NCI-H2107 treated with DMSO at 0.1 percent for 48 hours (cell line): ENCODE data around the gene TRIM65.

Experiments used
- DNase-seq: peaks from one replicate; lab custom pipeline; 2025; ENCODE audit not compliant: unreplicated experiment; lab: John Stamatoyannopoulos, UW

The TRIM65 gene, protein sequence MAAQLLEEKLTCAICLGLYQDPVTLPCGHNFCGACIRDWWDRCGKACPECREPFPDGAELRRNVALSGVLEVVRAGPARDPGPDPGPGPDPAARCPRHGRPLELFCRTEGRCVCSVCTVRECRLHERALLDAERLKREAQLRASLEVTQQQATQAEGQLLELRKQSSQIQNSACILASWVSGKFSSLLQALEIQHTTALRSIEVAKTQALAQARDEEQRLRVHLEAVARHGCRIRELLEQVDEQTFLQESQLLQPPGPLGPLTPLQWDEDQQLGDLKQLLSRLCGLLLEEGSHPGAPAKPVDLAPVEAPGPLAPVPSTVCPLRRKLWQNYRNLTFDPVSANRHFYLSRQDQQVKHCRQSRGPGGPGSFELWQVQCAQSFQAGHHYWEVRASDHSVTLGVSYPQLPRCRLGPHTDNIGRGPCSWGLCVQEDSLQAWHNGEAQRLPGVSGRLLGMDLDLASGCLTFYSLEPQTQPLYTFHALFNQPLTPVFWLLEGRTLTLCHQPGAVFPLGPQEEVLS

DNA sequence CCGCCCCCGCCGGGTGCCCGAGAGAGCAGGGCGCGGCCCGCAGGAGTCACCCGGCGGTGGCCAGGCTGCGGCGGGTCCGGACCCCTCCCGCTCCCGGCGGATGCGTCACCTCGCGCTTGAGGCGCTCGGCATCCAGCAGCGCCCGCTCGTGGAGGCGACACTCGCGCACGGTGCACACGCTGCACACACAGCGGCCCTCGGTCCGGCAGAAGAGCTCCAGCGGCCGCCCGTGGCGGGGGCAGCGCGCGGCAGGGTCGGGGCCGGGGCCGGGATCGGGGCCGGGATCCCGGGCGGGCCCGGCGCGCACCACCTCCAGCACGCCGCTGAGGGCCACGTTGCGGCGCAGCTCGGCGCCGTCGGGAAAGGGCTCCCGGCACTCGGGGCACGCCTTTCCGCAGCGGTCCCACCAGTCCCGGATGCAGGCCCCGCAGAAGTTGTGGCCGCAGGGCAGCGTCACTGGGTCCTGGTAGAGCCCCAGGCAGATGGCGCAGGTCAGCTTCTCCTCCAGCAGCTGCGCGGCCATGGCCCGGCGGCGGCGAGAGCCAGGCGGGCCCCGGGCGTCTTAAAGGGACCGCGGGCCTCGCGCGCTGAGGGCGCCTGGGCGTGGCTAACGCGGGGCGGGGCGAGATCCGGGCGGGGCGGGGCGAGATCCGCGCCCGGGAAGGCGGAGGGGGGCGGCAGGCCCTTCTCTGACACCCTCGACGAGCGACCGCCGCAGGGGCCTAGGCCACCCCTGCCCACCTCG lies at the start of gene TRIM65:
TRIM65 (minus strand) TSS at position 537 of the 745 bp plus-strand sequence; CDS start at position 523, 14 bp downstream.
- no peak for DNase-seq

DNA sequence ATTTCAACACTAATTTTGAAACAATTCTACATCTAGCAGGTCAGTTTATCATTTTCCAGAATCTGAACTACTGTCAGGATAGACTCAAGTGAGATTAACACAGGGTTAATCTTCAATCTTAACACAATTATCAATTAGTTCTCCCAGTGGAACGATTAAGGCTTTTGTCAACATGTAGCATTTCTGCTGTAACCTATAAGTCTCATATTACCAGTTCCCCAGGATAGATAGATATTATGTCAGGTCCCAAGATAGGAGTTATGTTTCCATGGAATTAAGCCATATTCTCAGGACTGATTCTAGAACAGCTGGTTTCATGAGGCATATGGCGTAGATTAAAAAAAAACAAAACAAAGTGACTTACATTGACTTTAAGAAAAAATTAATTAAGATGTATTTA lies 48.5 kb upstream of the TRIM65 start:
- peak; percentile 4 for DNase-seq

DNA sequence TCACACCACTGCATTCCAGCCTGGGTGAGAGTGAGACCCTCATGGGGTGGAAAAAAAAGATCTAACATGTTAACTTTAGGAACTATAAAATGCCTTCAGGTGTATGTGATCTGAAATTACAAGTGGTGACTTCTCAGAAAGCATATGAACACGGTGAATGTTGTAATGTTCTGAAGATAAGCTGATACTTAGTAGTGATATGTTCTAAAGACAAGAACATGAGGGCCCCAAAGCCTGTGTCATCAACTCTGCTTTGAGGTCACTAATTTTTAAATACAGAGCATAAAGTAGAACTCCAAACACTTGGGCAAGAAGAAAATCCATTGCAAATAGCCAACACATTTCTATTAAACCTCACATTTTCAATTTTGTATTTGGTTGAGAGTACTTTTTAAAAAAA lies 46.7 kb upstream of the TRIM65 start:
- no peak for DNase-seq

DNA sequence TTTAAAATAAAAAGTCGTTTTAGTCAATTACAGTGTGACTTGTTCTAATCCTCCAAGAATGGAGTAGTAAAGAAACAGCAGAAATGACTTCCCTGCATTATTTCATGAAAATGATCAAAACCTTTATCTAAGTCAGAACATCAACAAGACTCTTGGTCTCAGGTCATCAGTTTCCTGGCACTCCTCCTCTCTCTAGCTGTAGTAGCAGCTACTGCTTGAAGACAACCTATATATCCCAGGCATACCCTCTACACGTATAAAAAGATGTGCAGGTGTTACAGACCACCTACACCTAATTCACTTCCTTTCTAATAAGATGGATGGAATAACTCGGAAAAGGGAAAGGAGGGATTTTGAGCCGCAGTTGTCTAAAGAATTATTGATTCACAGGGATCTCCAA lies 45.7 kb upstream of the TRIM65 start:
- DNase-seq: no peak

DNA sequence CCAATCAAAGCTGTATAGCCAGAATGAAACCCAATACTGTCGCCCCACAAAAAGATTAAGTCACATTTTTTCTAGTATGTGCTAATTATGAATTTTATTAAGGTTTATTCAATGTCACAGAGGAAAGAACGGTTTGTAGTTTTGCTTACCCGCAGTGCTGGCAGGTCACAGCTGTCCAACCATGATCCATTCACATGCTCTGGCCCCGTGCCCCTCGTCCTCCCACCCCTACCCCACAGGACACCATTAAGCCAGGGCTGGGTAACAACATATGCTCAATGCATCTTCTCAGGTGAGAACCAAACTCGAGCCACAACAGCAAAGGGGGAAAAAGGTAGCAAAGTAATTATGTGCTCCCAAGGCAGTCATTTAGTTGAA lies 44.7 kb upstream of the TRIM65 start:
- DNase-seq: no peak

DNA sequence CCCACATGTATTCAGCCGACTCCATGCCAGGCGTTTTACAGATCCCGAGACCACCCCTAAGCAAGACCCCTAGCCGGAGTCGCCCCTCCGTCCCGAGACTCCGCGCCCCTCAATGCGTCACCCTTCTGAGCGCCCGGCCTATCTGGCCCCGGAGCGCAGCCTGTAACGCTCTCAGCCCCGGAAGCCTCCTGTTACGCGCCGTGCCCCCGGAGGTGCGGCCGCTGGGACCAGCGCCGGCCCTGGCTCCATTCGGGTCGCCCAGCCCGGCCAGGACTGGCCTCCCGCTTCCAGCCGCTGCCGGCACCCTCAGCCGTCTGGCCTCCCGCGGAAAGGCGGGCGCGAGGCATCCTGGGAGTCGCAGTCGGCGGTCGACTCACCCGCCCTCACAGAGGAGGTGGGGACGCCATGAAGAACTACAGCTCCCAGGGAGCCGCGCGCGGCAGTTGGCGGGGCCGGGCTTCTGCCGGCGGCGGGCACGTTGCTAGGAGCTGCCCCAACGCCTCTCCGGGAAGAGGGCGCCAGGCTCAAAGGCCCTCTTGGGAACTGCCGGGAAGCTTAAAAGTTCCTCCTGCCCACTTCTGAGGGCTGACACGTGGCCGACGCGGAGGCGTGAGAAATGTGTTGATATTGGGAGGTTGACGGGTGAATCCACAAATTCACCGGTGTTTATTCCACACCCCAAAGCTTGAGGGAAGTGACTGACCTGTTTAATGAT lies 44.1 kb upstream of the TRIM65 start, which contains the start of gene FBF1:
FBF1 (minus strand) TSS at position 316 of the 715 bp plus-strand sequence. CDS start 2,893 bp downstream, outside the sequence.
- peak; percentile 87 for DNase-seq

DNA sequence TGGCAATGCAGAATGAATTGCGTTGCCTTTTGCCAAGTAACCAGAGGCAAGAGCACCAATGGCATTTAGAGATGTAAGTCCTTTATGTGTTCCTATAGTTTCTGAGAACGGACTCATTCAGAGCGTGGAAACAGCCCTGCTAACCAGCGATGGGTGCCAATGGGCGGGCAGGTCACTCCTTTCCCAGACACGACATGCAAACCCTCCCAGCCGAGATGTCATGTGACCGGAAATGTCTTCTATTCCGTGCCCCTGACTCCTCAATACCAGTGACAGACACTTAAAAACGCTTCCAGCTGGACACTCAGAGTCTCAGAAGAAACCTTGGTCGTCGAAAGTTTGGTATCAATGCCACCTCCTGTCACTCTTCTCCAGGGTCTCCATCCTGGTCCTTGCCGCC lies 40.9 kb upstream of the TRIM65 start:
- DNase-seq: no peak

DNA sequence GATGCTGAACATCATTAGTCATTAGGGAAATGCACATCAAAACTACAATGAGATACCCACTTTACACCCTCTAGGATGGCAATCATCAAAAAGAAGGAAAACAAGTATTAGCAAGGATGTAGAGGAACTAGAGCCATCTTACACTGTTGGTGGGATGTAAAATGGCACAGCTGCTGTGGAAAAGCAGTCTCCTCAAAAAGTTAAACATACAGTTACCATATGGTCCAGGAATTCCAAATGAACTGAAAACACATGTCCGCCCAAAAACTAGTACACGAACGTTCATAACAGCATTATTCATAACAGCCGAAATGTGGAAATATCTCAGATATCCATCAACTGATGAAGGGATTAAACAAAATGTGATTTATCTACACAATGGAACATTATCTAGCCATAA lies 37.1 kb upstream of the TRIM65 start:
- no peak for DNase-seq

DNA sequence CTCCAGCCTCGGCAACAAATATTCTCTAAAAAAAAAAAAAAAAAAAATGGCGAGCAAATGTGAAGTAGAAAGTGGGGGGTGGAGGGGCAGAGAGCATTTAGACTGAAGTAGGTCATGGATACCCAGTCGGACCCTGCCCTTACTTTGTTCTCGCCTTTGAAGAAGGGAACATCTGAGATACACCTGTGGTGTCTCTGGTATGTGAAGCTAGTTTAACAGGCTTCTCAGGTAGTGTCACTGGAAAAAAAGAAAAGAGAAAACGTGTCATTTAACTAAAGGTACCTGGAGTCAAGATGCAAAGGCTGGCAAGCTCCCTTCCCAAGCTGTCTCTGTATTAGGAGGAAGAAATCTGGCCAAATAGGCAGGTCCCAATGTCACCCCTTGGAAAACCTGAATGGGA lies 36.1 kb upstream of the TRIM65 start:
- DNase-seq: no peak

DNA sequence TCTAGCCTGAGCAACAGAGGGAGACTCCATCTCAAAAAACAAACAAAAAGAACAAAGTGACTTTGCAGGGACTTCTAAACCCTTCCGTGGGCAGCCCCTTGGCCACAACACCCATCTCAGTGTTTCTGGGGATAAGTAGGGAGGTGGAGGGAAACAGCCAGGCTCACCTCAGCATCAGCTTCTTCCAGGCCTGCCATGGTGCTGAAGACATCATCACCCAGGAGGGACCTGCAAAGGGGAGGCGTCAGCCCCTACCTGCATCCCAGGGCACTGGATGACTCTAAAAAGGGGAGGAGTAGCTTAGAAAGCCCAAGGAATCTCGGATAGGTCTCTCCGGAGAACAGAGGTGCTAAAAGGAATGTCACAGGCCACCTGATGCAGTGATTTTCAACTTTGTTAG lies 34.3 kb upstream of the TRIM65 start:
- DNase-seq: no peak

DNA sequence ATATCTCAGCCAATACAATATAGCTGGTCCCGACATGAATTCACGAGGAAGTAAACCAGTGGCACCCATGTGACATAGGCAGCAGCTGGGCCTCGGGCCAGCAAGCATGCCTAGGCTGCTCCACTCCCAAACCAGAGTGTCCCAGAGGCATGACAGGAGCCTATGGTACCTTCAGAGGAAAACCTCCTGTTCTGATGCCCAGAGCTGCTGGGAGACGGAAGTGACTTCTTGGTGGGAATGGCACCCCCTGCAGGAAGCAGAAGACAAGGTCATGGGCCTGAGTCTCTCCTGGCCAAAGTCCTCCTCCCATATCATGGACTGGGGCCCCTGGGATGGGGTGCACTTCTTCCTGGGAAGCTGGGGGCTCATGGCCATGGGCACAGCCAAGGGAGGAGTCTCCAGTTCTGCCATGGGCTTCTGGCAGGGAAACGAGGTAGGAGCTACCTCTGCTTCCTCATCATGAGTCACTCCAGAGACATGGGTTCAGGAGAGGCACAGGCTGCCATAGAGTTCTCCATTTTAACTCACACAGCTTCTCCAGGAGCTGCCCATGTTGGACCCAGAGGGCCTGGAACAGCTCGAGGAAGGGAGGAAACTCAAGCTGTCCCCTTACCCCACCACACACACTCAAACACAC lies 30.7 kb upstream of the TRIM65 start:
- no peak for DNase-seq

DNA sequence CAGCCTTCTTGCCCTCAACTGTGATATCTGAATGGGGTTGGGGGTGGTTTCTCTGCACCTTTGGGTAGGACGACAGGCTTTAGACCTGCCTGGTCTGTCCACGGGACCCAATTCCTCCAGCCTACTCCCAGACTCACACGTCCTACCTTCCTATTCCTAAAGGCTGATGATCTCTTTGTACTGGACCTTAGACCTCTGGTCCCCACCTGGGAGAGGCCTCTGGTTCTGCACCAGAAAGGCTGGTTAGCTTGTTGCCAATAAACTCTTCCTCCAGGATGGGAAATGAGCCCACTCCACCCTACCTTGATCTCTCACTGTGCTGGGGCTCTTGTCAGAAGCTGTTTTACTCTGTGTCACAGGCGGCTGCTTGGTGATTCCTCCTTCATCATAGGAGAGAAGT lies 29.7 kb upstream of the TRIM65 start:
- no peak for DNase-seq

DNA sequence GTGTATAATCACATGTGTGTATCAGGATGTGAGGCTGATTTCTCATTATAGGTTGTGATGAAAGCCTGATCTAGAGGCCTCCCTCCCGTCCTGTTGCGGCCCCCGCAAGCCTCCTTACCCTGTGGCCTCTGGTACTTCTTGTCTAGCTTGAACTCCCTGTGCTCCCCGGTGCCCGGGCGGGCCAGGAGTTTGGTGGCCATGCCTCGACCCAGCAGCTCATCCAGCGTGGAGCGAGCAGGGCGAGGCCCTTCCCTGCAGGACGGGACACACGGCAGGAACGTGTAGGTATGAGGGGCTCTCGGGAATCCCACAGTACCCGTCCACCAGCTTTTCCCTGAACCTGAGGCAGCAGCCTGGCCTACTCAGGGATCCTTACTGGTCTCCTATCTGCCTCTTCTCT lies 29.2 kb upstream of the TRIM65 start:
- no peak for DNase-seq

DNA sequence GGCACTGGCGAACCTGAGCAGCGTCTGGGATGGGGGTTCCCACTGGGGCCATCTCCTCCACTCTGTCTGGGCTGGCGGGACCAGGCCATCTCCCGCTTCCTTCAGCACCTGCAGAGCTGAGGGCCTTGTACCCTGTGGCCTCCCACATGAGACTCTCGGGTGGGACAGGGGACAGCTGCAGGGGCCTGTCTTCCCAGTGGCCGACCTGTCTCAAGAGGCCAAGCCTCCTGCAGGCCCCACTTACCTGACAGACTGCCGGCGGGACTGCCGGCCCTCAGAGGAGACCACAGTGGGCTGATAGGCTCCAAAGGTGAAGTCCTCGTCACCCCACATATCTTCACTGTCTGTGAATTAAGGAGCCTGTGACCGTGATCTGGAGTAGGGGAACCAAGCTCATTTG lies 28.4 kb upstream of the TRIM65 start:
- no peak for DNase-seq

DNA sequence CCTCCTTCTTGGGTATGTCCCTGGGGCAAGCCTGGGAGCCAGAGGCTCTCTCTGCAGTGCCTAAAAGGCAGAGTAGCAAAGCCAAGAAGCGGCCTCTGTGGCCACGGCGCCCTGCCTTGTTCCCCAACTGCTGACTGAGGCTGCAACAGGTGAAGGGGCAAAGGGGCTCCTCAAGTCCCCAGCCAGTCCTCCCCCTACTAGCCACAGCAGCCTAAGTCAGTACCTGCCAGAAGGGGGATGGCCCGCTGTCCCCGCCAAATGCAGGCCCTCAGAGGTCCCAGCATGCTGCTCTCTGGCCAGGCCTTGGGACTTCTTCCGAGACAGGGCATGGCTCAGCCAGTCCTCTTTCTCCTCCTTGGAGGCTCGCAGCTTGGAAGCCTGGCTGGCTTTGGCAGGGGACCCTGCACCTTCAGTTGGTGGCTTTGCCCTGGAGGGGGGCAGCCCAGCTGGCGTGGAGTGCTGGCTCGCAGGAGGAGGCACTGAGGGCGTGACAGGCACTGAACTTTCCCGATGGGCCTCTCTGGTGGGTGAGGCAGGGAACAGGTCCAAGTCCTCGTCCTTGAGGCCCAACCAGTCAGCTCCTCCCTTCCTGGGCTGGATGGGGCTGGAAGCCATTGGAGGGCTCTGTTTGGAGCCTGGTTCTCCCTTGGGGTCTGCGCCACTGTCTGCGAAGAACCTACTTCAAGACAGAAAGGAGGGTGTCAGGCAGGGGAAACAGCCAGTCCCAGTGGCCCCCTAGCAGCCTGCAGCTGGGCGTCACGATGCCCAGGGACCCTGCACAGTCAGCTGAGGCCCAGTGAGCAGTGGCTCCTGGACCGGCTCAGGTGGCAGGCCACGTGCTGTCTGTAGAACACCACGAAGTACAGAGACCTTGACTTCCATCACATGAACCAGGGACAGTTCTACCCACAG lies 26.5 kb upstream of the TRIM65 start:
- DNase-seq: no peak

DNA sequence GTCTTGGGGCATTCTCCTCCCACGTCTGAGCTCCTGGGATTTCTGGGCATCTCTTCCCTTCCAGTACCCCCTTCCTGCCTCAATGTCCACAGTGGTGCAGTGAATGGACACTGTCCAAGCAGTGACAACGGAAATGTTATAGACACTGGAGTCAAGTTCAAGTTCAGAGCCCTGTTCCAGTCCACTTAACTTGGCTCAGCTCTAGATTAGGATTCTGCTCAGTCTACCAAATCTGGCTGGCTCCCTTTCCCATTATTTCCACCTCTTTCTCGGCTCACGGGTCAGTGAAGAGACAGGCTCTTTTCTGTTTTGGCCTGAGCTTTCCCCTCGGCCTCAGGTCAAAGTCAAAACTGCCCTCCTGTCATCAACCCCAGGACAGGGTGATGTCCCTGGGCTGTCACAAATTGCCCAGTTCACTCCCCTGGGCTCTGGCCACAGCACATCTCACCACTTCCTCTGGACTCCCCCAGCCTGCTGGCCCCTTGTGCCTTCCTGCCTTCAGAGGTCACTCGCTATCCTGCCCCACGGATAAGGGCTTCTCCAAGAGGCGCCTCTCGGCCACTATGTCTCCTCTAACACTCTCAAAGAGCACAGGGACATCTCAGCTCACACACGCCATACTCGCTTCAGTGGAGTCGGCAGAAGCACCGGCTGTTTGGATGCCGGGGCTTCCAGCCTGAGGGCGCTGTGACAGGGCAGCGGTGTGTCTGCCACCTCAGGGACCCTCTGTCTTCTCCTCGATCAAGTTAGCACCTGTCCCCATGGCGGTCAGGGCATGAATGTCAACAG lies 25.6 kb upstream of the TRIM65 start:
- DNase-seq: no peak

DNA sequence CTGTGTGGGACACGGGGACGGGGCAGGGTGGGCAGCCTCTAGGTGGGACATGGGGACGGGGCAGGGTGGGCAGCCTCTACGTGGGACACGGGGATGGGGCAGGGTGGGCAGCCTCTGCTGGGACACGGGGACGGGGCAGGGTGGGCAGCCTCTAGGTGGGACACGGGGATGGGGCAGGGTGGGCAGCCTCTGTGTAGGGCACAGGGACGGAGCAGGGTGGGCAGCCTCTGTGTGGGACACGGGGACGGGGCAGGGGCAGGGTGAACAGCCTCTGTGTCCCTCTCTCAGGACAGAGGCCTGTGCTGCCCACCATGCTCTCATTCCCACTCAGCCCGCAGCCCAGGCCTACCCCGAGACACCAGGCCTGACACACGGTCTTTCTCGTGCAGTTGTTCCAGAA lies 24.8 kb upstream of the TRIM65 start:
- DNase-seq: no peak

DNA sequence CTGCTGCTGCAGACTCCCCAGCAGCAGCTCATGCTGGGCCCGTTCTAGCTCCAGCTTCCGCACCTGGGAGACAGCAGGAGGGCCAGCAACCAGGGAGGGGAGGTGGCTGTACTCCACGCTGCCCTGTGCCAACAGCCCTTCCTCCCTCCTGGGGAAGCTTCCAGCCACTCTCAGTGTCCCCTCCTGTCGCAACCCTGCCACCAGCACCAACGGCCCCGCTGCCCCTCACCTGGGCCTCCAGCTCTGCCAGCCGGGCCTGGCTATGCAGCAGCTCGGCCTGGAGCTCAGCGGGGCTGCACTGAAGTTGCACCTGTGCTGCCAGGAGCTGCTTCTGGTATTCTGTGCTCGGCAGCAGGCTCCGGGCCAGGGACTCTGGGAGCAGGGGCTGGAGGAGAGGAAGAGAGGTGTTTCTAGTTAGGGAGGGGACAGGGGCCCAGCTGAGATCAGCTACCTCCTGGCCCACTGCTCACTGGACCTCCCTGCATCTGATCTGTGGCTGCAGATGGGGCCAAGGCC lies 23.4 kb upstream of the TRIM65 start:
- peak; percentile 23 for DNase-seq

DNA sequence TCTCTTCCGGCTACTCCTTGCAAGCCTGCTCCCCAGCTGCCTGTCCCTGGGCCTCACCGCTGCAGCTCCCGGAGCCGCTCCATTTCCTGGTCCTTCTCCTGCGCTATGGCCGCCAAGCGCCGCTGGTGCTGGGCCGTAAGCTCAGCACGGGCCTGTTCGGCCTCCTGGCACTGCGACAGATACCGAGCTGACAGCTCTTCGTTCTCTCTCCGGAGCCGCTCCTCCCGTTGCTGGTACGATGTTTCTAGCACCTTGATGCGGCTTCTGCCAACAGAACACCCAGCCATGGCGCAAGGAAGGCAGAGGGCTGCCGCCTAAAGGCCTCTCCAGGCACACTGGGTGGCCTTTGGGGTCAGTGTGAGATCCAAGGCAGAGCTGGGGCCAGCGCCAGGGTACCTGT lies 22.9 kb upstream of the TRIM65 start:
- DNase-seq: no peak
